T follicular helper cell (primary cell): ENCODE measurements around the gene IP6K3.

Source experiments
- DNase-seq: peaks from one replicate; pipeline ENCODE4 v3.0.0-alpha.2; 2020; ENCODE audit warnings: low read depth

IP6K3 gene

GRCh38 chr6:33777398-33778388 is 31.0 kb upstream of the IP6K3 start:
- DNase-seq = no peak

DNA sequence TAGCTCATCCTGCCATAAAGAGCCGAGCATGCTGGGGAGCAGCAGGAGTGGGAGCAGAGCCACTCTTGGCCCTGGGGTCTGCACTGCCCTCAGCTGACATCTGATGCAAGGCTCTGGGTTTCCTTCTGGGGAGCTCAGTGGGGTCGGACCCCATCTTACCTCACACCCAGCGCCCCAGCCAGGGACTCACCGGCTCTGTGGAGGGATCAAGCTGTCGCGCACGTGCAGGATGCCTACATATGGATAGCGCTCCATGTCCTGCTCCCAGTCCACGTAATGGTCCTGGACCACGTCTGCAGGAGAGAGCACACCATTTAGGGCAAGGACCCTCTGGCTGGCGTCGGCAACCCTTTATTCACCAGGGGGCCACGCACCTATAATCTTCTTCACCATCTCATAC is 30.1 kb upstream of the IP6K3 start:
- no peak for DNase-seq

- no peak for DNase-seq
Measured at GRCh38 chr6:33776186-33776585, 29.5 kb upstream of the IP6K3 start.

- no peak for DNase-seq
Measured at GRCh38 chr6:33774774-33775173, 28.1 kb upstream of the IP6K3 start.

GRCh38 chr6:33772902-33773472 is 26.3 kb upstream of the IP6K3 start:
- no peak for DNase-seq

DNA sequence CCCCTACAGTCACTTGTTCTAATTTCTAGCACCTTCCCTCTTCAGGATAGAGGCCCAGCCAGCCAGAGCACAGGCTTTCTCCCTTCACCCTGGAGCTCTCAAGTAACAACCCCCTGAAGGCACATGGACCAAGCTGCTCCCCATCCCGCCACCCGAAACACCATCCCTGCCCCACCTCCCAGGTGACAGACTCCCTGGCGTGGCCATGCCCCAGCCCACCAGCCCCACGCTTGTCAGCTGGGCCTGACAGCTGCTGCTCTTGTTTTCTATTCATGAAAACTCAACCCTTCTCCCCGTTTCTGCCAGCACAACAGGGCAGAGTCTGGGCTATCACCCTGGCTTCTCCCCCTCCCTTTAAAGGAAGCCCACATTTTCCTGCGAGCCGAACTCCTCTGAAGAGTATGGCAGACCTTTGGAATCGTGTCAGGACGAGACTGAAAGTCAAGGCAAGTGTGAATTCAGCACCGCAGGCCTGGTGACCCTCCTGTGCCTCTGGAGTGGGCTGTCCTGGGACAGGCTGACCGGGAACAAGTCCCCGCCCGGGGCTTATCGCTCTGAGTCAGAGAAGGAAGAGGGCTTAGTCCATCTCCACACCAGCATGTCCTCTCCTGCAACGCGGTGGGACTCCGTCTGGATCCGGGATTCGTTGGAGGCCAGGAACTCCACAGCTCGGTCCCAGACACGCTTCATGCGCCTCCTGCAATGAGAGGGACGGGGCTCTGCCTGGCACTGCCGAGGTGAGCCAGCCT is 25.6 kb upstream of the IP6K3 start:
- DNase-seq = no peak

- DNase-seq = peak; percentile 41
Measured at GRCh38 chr6:33771146-33772081, 24.7 kb upstream of the IP6K3 start.

DNA sequence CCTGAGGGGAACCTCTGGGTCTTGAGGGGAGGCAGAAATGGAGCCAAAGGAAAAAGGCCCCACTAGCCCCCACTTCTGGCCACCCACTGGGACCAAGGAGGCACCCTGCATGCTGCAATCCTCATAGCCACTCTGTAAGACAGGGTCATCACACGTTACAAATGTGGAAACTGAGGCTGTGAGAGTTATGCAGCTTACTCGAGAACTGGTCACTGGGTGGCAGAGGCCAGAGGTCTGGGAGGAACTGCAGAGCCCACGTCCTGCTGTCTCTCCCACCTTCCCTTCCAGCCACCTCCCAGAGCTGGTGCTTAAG is 24.1 kb upstream of the IP6K3 start:
- no peak for DNase-seq

- no peak for DNase-seq
Measured at GRCh38 chr6:33770124-33770832, 23.6 kb upstream of the IP6K3 start.

GRCh38 chr6:33769248-33769821 is 22.6 kb upstream of the IP6K3 start:
- no peak for DNase-seq

DNA sequence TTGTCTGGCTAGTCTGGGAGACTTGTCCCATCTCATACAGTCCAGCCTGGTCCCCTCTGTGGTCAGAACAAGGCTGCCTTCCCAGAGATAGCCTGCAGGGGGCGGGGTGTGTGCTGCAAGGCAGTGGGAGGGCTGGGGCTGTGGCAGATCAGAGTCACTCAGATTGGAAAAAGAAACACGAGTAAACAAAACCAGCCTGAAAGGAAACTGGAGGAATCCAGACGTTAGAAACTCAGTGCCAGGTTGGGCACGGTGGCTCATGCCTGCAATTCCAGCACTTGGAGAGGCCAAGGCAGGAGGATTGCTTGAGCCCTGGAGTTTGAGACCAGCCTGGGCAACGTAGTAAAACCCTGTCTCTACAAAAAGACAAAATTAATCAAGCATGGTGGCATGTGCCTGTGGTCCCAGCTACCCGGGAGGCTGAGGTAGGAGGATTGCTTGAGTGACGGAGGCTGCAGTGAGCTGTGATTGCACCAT is 22.0 kb upstream of the IP6K3 start:
- DNase-seq = peak; percentile 49

DNA sequence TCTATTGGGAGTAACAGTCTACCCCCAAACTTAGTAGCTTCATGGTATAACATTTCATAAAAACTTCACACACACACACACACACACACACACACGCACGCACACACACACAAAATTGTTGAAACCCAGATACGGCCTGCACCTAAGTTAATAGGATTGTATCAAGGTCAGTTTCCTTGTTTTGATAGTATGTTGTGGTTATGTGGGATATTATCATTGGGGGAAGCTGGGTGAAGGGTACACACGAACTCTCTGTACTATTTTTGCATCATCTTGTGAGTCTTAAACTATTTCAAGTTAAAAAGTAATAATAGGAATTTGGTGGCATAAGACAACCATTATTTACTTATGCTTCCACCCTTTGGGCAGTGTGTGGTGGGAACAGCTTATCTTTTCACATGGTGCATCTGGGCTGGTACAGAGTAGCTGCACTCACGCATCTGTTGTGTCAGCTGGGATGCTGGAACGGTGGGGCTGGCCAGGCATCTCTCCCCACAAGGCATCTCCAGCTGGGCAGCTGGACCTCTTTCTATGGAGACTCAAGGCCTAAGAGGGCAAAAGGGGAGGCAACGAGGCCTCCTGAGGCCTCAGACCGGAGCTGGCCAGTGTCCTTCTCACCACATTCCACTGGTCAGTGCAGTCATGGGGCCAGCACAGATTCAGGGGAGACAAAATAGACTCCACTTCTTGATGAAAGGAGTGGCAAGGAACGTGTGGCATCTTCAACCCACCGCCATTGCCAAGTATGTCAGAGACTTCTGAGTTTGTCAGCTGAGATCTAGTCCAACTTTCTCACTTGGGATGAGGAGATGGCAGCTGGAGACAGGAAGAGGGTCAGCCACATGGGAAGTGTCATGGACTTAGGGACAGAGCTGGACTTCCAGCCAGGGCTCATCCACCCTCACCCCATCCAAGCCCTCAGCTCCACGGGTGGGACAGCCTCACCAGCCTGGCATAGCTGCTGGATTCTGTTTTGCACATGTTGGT is 20.5 kb upstream of the IP6K3 start:
- no peak for DNase-seq

- no peak for DNase-seq
Measured at GRCh38 chr6:33765368-33765767, 18.7 kb upstream of the IP6K3 start.

GRCh38 chr6:33764036-33764435 is 17.3 kb upstream of the IP6K3 start:
- DNase-seq = no peak

GRCh38 chr6:33763483-33763882 is 16.8 kb upstream of the IP6K3 start:
- DNase-seq = no peak

GRCh38 chr6:33762713-33763112 is 16.0 kb upstream of the IP6K3 start:
- DNase-seq = no peak

DNA sequence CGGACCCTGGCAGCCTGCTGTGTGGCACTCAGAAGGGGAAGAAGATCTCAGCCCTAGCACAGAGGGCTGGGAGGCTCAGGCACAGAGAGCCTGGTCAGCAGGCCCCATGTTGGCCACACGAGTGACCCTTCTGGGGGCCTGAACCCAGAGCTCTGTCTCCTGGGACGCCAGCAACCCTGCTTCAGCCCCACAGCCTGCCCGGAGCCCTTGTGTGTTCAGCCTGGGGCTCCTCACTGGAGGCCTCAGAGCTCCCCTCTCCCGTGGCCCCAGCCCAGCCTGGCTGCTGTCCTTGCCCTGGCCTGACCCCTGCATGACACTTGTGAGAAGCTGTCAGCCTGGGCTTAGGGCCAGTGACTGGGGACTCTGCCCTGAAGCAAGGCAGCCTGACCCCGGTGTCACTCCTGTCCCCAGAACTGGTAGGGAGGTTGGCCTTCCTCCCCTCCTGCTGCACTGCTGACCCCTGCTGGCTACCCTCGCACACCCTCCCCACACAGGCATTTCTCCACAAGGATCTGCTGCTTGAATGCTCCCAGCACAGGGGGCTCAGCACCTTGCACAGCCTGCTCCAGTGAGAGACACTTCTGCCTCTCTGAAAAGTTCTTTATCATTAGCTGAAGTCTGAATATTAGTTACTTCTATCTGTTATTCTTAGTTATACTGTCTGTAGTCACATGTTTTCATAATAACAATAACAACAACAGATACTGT is 15.4 kb upstream of the IP6K3 start:
- no peak for DNase-seq

DNA sequence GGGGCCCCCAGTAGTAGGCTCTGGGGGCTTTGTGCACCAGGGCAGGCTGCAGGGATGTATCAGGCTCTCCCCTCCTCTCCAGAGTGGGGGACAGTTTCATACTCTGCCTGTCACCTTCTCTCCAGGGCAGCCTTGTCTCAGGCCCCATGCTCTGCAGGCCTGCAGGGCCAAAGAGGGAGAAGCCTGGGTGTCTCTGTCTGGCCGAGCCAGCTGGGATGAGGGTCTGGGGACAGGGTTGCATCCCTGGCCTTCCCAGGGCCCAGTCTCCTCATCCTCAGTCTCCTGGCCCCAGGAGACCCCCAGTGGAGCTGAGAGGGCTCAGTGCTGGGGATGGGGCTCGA is 14.8 kb upstream of the IP6K3 start:
- no peak for DNase-seq
